Activated T-helper 1 cell treated with anti-CD3 and anti-CD28 coated beads, Interleukin-2, amount 50 U/mL, for 16 hours (primary cell): ENCODE data around the gene UQCC5.
A peak's percentile ranks its signal among the peaks of the same experiment; 100 is the strongest.

Experiments
- DNase-seq, 2 donors: peaks; one replicate each; pipeline ENCODE4 v3.0.0-alpha.2; 2020; ENCODE audit warnings: low read depth in 1 of 2, low spot score in 1 of 2

UQCC5 gene, protein sequence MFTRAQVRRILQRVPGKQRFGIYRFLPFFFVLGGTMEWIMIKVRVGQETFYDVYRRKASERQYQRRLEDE

DNA sequence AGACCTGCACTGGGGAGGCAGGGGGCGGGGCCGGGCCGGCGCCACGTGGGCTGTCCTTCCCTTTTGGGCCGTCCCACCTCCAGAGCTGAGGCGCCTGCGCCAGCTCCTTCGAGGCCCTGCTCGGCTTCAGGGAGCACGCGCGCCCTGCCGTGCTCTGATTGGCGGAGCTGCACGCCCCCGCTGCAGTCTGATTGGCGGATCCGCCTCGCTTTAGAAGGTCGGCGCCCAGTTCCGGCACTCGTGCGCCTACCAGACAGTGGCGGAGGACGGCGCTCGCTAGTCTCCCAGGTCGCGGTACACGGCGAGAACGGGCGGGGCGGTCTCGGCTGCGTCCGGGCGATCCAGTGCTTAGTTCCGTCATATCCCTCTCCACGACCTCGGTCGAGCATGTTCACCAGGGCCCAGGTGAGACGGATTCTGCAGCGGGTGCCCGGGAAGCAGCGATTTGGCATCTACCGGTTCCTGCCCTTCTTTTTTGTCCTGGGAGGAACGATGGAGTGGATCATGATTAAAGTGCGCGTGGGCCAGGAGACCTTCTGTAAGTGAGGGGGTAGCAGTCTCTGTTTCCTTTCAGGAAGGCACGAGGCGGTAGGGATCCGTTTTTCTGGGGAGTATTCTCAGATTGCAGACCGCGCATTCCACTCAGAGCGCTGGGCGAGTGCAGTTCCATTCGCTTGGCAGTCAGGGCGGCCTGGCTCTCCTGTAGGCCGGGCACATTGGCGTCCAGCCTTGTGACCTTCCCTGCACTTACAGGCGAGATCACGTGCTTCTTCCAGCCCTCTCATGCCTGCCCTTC lies at the start of gene UQCC5:
TSS of gene UQCC5 (plus strand) at position 237 of the 796 bp plus-strand sequence. CDS start at position 388, 151 bp downstream.
- peak; percentile 91 to 97 for DNase-seq

DNA sequence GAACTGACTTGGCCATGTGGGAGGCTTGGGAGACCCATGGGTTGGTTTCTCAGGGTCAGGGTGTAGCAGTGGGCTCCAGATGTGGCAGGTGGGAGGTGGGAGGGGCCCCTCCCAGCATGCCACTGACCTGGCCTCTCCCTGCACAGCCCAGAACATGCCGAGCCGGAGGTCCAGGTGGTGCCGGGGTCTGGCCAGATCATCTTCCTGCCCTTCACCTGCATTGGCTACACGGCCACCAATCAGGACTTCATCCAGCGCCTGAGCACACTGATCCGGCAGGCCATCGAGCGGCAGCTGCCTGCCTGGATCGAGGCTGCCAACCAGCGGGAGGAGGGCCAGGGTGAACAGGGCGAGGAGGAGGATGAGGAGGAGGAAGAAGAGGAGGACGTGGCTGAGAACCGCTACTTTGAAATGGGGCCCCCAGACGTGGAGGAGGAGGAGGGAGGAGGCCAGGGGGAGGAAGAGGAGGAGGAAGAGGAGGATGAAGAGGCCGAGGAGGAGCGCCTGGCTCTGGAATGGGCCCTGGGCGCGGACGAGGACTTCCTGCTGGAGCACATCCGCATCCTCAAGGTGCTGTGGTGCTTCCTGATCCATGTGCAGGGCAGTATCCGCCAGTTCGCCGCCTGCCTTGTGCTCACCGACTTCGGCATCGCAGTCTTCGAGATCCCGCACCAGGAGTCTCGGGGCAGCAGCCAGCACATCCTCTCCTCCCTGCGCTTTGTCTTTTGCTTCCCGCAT lies 49.2 kb upstream of the UQCC5 start:
- no peak for DNase-seq

DNA sequence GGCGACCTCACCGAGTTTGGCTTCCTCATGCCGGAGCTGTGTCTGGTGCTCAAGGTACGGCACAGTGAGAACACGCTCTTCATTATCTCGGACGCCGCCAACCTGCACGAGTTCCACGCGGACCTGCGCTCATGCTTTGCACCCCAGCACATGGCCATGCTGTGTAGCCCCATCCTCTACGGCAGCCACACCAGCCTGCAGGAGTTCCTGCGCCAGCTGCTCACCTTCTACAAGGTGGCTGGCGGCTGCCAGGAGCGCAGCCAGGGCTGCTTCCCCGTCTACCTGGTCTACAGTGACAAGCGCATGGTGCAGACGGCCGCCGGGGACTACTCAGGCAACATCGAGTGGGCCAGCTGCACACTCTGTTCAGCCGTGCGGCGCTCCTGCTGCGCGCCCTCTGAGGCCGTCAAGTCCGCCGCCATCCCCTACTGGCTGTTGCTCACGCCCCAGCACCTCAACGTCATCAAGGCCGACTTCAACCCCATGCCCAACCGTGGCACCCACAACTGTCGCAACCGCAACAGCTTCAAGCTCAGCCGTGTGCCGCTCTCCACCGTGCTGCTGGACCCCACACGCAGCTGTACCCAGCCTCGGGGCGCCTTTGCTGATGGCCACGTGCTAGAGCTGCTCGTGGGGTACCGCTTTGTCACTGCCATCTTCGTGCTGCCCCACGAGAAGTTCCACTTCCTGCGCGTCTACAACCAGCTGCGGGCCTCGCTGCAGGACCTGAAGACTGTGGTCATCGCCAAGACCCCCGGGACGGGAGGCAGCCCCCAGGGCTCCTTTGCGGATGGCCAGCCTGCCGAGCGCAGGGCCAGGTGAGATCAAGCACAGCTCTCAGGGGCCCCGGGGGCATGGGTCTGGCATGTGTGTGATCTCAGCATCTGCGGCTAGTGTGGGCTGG lies 48.4 kb upstream of the UQCC5 start:
- no peak for DNase-seq

DNA sequence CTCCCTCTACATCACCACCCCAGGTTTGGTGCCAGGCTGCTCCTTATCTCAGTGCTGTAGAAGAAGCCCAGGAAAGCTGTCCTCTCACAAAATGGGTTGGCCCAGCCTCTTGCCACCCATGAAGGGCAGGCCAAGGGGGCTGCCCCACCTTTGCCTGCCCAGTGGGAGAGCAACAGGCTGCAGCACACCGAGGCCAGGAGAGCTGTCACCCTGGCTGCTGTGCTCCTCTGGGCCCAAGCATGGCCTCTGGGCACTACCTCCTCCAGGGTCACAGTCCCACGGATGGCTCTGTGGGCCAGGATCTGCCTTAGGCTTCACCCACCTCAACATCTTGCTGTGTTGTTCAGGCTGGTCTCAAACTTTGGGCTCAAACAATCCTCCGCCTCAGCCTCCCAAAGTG lies 47.7 kb upstream of the UQCC5 start:
- no peak for DNase-seq

DNA sequence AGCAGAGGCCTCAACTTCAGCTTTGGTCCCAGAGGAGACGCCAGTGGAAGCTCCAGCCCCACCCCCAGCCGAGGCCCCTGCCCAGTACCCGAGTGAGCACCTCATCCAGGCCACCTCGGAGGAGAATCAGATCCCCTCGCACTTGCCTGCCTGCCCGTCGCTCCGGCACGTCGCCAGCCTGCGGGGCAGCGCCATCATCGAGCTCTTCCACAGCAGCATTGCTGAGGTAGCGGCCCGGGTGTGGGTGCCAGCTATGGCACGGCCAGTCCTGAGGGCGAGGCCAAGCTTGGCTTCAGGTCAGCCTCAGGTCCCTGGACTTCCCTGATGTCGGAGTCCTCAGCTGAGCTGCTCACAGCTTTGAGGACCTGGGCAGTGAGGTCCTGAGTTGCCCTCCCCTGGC lies 47.0 kb upstream of the UQCC5 start:
- DNase-seq, result no peak

DNA sequence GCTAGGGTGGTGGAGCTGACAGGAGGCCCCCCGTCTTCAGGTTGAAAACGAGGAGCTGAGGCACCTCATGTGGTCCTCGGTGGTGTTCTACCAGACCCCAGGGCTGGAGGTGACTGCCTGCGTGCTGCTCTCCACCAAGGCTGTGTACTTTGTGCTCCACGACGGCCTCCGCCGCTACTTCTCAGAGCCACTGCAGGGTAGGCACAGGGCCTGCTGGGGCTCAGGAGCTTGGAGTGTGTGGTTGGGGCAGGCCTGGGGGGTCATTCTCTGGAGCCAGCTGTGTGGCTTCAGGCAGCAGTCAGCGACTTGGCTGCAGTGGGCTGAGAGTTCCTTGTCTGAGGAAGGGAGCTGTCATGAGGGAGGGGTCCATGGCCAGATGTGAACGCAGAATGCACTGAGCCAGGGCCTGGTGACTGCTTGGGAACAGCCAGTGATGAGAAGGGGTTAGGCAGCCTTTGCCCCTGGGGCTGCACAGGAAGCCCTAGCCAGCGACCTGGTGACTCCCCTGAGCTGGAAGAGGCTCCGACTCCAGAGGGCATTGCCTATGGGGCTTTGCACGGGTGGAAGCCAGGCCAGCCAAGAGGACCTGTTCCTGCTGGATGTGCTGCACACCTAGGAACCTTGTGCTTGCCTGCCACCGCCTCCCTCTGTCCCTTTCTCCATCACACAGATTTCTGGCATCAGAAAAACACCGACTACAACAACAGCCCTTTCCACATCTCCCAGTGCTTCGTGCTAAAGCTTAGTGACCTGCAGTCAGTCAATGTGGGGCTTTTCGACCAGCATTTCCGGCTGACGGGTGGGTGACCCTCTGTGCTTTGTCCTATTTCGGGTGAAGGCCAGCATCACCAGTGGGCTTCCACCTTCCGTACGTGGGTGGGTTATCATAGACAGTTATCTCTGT lies 46.1 kb upstream of the UQCC5 start:
- no peak for DNase-seq

DNA sequence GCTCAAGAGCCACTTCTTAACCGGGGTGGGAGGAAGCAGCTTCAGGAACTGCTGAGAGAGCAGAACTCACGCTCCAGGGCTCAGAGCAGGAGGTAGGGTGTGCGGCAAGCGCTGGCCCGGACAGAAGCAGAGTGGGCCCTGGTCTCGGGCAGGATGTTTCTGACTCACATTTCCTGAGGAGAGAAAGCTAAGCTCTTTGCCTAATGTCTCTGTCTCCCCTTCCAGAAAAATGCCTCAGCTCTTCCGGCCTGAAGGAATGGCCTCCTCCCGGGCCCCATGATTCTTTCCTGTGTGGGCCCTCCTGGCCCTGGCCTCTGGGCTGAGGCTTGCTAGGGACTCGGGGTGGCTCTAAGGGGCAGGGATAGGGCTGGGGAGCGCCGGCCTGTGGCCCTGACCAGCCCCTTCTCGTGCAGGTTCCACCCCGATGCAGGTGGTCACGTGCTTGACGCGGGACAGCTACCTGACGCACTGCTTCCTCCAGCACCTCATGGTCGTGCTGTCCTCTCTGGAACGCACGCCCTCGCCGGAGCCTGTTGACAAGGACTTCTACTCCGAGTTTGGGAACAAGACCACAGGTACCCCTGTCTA lies 45.4 kb upstream of the UQCC5 start:
- DNase-seq, result no peak

DNA sequence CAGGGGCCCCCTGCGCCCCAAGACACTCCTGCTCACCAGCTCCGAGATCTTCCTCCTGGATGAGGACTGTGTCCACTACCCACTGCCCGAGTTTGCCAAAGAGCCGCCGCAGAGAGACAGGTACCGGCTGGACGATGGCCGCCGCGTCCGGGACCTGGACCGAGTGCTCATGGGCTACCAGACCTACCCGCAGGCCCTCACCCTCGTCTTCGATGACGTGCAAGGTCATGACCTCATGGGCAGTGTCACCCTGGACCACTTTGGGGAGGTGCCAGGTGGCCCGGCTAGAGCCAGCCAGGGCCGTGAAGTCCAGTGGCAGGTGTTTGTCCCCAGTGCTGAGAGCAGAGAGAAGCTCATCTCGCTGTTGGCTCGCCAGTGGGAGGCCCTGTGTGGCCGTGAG lies 44.3 kb upstream of the UQCC5 start:
- DNase-seq, result no peak

DNA sequence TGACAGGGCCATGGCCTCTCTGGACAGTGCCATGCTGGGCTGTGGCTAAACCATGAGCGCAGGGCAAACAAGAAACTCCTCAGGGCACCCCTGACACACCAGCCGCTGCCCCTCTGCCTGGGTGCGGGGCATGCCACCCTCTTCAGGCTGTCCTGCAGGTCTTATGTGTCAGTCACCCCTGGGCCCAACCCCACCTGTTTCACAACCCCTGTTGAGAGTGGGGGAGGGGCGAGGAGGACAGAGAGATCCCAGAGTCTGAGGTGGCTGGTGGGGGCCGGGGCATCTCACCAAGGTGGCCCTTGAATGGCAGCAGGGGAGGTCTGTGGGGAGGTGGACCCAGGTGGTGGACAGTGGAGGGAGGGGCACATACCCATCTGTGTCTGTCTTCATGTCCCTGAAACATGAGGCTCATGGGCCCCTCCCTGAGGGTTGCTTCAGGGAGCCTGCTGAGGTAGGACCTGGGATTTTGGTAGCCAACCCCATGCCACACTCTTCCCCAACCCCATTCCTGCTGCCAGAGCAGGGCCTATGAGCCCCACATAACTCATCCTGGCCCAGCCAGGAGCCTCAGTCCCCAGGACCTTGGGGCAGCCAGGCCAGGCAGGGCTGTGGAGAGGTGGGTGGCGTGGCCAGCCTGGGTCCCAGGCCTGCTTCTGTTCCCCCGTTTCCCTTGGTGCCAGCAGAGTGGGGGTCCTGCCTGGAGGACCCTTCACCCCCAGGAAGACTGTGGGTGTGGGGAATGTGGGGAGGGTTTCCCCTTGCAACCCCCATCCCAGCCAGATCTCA lies 43.0 kb upstream of the UQCC5 start:
- no peak for DNase-seq

DNA sequence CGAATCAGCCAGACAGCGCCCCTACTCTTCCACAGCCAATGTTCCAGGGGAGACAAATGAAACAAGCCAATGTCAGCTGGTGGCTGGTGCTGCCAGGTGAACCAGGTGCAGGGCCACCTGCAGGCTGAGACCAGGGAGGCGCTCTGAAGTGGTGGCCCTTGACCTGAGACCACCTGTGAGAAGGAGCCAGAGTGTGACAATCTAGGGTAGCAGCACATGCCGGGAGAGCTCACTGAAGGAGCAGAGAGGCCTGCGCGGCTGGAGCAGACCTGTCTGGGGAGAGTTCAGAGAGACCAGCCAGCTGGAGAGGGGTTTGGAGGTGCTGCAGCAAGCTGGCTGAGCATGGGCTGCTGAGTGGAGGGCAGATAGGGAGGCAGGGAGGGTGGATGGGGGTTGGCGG lies 42.0 kb upstream of the UQCC5 start:
- DNase-seq, result no peak

DNA sequence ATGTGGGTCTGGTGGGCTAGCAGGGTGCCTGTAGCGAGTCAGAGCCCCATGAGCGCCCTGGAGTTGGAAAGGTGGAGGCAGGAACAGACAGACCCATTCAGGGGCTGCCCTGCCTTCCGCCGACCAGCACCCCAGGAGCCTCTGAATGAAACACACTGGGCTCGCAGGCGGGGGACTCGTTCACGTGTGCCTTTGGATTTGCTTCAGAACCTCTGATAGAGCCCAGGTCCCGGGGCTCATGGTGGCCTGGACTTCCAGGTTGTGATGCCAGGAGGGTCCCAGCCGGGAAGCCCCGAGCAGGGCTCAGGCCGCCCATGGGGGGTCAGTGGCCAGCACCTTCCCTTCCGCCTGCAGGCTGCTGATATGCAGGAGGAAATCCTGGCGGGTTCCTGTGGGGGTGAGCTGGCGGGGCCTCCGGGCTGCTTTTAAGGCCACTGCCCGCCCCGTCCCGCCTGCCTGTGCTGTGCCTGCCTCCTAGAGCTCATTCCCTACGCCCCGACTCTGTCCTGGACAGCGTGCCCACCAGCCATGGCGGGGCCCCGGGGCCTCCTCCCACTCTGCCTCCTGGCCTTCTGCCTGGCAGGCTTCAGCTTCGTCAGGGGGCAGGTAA lies 41.4 kb upstream of the UQCC5 start, which contains the start of gene STAB1:
TSS of gene STAB1 (plus strand) at position 453 of the 610 bp plus-strand sequence. CDS start at position 529, 76 bp downstream.
- DNase-seq, result no peak

DNA sequence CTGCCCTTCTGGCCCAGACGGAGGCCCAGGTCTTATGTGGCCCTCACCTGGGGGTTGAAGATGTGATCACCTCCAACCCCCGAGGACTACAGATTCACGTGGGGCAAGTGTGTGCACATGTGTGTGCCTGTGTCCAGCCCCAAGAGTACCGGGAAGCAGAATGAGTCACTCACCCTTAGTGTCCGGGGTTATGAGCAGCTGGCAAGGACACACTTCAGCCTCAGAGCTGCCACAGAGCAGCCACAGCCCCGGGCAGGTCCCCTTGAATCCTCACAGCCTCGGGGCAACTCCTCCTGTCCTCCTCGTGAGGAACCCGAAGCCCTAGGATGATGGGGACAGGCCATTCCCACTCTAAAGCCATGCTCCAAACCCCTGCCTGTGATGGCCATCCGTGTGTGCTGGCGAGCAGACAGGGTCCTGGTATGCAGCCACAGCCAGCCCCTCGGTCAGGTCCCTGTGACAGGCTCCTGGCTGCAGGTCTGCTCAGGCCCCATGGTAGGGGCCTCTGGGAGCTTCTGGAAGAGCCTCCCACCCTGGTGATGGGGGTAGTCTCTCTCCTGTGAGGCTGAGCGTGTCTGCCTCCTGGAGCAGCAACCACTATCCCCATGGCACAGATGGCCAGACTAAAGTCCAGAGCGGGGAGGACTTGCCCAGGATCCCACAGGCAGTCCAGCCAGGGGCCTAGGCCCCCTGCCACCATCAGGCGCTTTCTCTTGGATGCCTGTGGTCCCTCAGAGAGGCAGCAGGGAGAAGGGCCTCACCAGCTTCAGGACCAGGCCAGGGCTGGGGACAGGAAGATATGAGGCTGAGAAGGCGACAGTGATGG lies 40.4 kb upstream of the UQCC5 start:
- DNase-seq, result no peak

DNA sequence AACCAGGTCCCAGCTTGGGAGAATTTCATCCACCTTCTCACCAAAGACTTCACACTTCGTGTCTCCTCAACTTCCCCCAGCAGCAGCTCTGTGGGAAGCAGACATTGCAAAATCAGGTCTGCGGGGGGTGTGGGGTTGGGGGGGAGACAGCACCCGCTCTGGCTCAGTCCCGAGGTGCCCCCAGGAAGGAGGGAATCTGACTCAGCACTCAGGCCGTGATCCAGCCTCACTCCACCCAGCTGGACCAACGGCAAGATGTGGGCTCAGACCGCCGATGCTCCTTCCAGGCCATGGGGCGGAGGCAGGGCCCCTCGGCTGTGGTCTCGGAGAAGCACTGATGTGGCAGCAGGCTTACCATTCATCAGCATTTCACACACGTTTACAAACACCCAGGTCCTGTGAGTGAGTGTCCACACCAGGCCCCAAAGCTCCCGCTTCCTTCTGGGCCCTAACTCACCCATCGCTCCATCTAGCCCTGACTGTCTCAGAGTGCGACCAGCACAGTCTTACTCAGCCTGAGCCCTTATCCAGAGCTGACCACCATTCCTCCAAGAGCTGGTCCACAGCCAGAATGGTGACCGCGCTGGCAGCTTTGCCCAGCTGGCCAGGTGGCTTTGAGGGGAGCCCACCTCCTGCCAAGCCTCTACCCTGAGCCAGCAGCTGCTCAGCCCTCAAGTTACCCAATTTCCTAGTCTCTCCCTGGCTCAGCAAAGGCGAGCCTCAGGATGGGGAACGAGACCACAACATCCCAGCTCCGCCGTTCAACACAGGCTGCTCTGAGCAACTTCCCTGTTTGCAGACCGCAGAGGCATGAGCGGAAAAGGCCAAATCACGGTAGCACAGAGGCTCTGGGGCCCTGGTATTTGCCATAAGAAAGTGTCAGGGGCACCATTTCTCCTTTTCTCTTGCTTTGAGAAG lies 38.0 kb upstream of the UQCC5 start:
- no peak for DNase-seq

DNA sequence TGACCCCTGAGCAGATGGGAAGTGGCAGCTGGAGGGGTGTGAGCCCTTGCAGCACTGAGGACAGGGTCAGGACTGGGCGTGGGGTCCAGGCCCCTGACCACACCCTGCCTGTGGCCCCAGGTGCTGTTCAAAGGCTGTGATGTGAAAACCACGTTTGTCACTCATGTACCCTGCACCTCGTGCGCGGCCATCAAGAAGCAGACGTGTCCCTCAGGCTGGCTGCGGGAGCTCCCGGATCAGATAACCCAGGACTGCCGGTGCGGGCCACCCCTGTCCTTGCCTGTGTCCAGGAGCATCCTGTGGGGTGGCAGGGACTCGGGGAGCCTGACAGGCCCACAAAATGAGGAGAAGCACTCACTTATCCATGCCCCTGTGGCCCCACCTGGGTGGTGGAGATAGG lies 35.4 kb upstream of the UQCC5 start:
- DNase-seq, result no peak

DNA sequence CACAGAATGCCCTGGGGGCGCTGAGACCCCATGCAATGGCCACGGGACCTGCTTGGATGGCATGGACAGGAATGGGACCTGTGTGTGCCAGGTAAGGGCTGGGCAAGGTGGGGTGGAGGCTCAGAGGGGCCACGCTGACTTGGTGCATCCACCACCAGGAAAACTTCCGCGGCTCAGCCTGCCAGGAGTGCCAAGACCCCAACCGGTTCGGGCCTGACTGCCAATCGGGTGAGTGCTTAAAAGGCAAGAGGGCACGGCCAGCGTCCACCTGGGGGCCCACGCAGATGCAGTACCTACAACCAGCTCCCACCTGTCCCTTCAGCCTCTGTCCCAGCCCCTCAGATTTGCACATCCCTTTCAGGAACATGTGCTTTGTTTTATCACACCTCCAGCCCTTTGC lies 34.4 kb upstream of the UQCC5 start:
- no peak for DNase-seq

DNA sequence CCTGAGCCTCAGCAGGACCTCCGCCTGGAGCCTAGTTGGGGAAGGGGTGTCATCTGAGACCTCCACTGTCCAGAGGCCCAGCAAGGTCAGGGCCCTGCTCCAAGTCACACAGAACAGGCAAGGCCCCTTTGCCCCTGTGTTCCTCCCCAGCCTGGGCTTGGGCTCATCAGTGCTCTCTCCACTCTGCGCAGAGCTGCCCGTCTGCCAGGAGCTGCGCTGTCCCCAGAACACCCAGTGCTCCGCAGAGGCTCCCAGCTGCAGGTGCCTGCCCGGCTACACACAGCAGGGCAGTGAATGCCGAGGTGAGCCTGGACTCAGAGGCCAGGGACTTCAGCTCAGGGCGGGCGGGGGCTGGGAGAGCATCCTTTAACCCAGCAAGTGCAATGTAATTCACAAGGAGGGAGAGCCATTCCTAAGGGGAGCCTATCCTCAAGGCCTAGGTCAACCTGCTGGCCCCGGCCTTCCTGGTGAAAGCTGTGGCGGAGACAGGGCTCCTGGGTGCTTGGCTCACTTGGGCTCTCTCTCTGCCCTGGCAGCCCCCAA lies 33.5 kb upstream of the UQCC5 start:
- no peak for DNase-seq
